K562 (cell line): Measurements from ENCODE around the gene IP6K3. TPM values are rescaled to one million over a fixed set of nuclear protein-coding genes. Genes with fewer than 3 reads are reported as not detected.

Experiments
- ATF1 ChIP-seq, 2 experiments: fragments of 450-650 bp in 1 of 2; IDR thresholded peaks; 2 replicates each; pipeline ENCODE4 v1.6.1; 2016; ENCODE audit warnings: missing compliant biosample characterization in 1 of 2, missing genetic modification characterization in 1 of 2
- BCOR ChIP-seq: fragments of 450-650 bp; IDR thresholded peaks from 2 replicates; pipeline ENCODE4 v1.6.1; 2016
- C11orf30 ChIP-seq: fragments of 450-650 bp; IDR thresholded peaks from 2 replicates; pipeline ENCODE4 v1.6.1; 2016; ENCODE audit warnings: low read depth, mild to moderate bottlenecking
- FOSL1 ChIP-seq: fragments of 200-800 bp; sonication (Bioruptor generic); conservative IDR thresholded peaks from 2 replicates; pipeline ENCODE4 v1.6.1; 2016; ENCODE audit warnings: missing genetic modification characterization, missing compliant biosample characterization
- FOXA3 ChIP-seq, 2 experiments: fragments of 450-650 bp in 1 of 2; sonication (generic) in 1 of 2; formaldehyde crosslinking; IDR thresholded peaks in 1 of 2; conservative IDR thresholded peaks in 1 of 2; 2 replicates each; pipeline versions ENCODE4 v1.4.0 to v1.8.0; 2020 to 2022; ENCODE audit warnings: mild to moderate bottlenecking in 2 of 2, missing genetic modification reagents in 1 of 2
- JUN ChIP-seq, 2 experiments: sonication (generic) in 1 of 2; formaldehyde crosslinking in 1 of 2; IDR thresholded peaks; 2 replicates each; pipeline versions ENCODE4 v1.6.1 to v1.8.0; 2012 to 2022; ENCODE audit warnings: borderline replicate concordance in 2 of 2, mild to moderate bottlenecking in 2 of 2, improper control_type of control experiment in 1 of 2, low read depth in 1 of 2, low read length in 1 of 2, missing genetic modification reagents in 1 of 2
- MCM5 ChIP-seq: fragments of 450-650 bp; IDR thresholded peaks from 2 replicates; pipeline ENCODE4 v1.6.1; 2016; ENCODE audit warnings: low read depth
- NFE2L1 ChIP-seq: fragments of 450-650 bp; IDR thresholded peaks from 2 replicates; pipeline ENCODE4 v1.6.1; 2016; ENCODE audit warnings: missing genetic modification characterization, low read depth, mild to moderate bottlenecking, missing compliant biosample characterization, moderate library complexity, borderline replicate concordance
- RBM25 ChIP-seq: fragments of 200-400 bp; formaldehyde crosslinking; IDR thresholded peaks from 2 replicates; pipeline ENCODE4 v1.6.1; 2018; ENCODE audit warnings: low read length, low read depth, moderate library complexity; ENCODE audit not compliant: severe bottlenecking
- SMAD3 ChIP-seq: fragments of 450-650 bp; formaldehyde crosslinking; conservative IDR thresholded peaks from 2 replicates; pipeline ENCODE4 v1.4.0; 2020; ENCODE audit warnings: mild to moderate bottlenecking
- TAF1 ChIP-seq: IDR thresholded peaks from 2 replicates; pipeline ENCODE4 v1.6.1; 2011; ENCODE audit warnings: mild to moderate bottlenecking, low read length, moderate library complexity; ENCODE audit not compliant: insufficient read depth, control insufficient read depth, severe bottlenecking; ENCODE audit errors: extremely low read depth
- ZNF121 ChIP-seq: sonication (generic); formaldehyde crosslinking; conservative IDR thresholded peaks from 2 replicates; pipeline ENCODE4 v1.8.0; 2022; ENCODE audit warnings: missing genetic modification reagents
- ZNF184 ChIP-seq: sonication (generic); formaldehyde crosslinking; IDR thresholded peaks from 2 replicates; pipeline ENCODE4 v1.5.0; 2020; ENCODE audit warnings: missing genetic modification reagents
- ZNF75A ChIP-seq: fragments of 450-650 bp; formaldehyde crosslinking; IDR thresholded peaks from 2 replicates; pipeline ENCODE4 v1.4.0; 2020; ENCODE audit warnings: mild to moderate bottlenecking
- ZNF780A ChIP-seq: fragments of 250-450 bp; sonication (Bioruptor Pico); IDR thresholded peaks from 2 replicates; pipeline ENCODE4 v1.5.0; 2021; ENCODE audit warnings: mild to moderate bottlenecking
- ZNF785 ChIP-seq: fragments of 250-450 bp; sonication (Bioruptor Pico); IDR thresholded peaks from 2 replicates; pipeline ENCODE4 v1.4.0; 2020; ENCODE audit warnings: mild to moderate bottlenecking
- polyA plus RNA-seq, 8 experiments: library from polyadenylated mRNA; depleted of rRNA in 4 of 8; stranded (reverse) in 5 of 8; unstranded in 3 of 8; fragments of >200 nt; fragmentation: Nextera tagmentation in 2 of 8; fragmentation: Illumina TruSeq in 1 of 8; extraction: Ambion mirVana in 2 of 8; extraction: Trizol in 1 of 8; gene quantifications; 2 replicates each; pipeline versions ENCODE4 v1.2.1 to v1.2.3, GENCODE V29; 2011 to 2014; ENCODE audit warnings: inconsistent platforms in 1 of 8, missing spikeins in 1 of 8
- total RNA-seq, 7 experiments: library from RNA; depleted of rRNA in 6 of 7; stranded (reverse); fragments of >200 nt in 6 of 7; fragmentation: Illumina TruSeq in 2 of 7; extraction: Trizol in 2 of 7; gene quantifications; 2 replicates each; pipeline versions ENCODE4 v1.2.1 to v1.2.3, GENCODE V29; 2011 to 2021; ENCODE audit warnings: low replicate concordance in 1 of 7
- TF ChIP-seq, protein P1 (sequence below): sonication (generic); formaldehyde crosslinking; IDR thresholded peaks from 2 replicates; pipeline ENCODE4 v1.8.0; 2022; ENCODE audit warnings: mild to moderate bottlenecking, missing genetic modification reagents
- TF ChIP-seq, protein P2 (sequence below), 3 experiments: IDR thresholded peaks in 2 of 3; conservative IDR thresholded peaks in 1 of 3; 2 replicates each; pipeline ENCODE4 v1.5.1; 2011 to 2012; ENCODE audit warnings: low read length in 3 of 3, mild to moderate bottlenecking in 3 of 3, control low read depth in 2 of 3, improper control_type of control experiment in 1 of 3, inconsistent platforms in 1 of 3, low read depth in 1 of 3, mixed read lengths in 1 of 3, moderate library complexity in 1 of 3; ENCODE audit not compliant: insufficient read depth in 2 of 3
- TF ChIP-seq, protein P3 (sequence below): IDR thresholded peaks from 3 replicates; pipeline ENCODE4 v1.6.1; 2011; ENCODE audit warnings: borderline replicate concordance, mild to moderate bottlenecking; ENCODE audit not compliant: insufficient read length, insufficient read depth
- TF ChIP-seq, protein P4 (sequence below): fragments of 250-450 bp; sonication (Bioruptor Pico); IDR thresholded peaks from 2 replicates; pipeline ENCODE4 v1.8.0; 2022; ENCODE audit warnings: moderate library complexity, mild to moderate bottlenecking, inconsistent platforms
- TF ChIP-seq, protein P5 (sequence below): fragments of 450-650 bp; formaldehyde crosslinking; IDR thresholded peaks from 2 replicates; pipeline ENCODE4 v1.4.0; 2020; ENCODE audit warnings: mild to moderate bottlenecking, moderate library complexity
- TF ChIP-seq, protein P6 (sequence below): fragments of 450-650 bp; IDR thresholded peaks from 2 replicates; pipeline ENCODE4 v1.6.1; 2016; ENCODE audit warnings: antibody characterized with exemption

The IP6K3 gene
- total and polyA plus RNA-seq, 9 of the 15 experiments (the other 6 are each of a cell fraction or from before 2014, with no cell fraction given) = not detected

DNA sequence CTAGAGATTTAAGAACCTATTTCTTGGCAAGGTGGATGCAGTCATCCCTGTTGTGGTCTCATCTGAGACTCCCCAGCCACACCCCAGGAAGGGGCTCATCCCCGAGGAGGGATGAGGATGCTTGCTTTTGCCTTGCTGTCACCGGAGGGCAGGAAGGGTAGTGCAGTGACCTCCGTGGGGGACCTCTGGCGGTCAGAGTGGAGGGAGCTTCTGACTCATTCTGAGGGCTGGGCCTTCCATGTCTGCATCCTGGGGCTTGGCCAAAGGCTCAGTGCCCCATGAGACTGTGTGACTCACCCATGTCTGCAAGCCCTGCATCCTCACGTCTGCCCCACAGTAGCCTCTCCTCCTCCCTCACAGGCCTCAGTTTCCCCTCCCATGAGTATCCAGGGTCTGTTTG is 73.9 kb downstream of the IP6K3 start (continued):
- TF ChIP-seq, protein P1, sequence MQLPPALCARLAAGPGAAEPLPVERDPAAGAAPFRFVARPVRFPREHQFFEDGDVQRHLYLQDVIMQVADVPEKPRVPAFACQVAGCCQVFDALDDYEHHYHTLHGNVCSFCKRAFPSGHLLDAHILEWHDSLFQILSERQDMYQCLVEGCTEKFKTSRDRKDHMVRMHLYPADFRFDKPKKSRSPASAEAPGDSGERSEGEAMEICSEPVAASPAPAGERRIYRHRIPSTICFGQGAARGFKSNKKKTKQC (CRISPR knock-in tag) = no peak
- TF ChIP-seq ATF1 (CRISPR knock-in tag; IDR thresholded peaks at IDR 0.05) = no peak
- TF ChIP-seq ATF1 (tag; IDR thresholded peaks at IDR 0.05) = no peak
- no peak for TF ChIP-seq SMAD3
- TF ChIP-seq ZNF121 (CRISPR knock-in tag) = no peak
- no peak for TF ChIP-seq MCM5
- no peak for TF ChIP-seq ZNF75A (CRISPR knock-in tag)
- peak; percentile 98 for TF ChIP-seq FOSL1
- no peak for TF ChIP-seq NFE2L1
- TF ChIP-seq, protein P2, sequence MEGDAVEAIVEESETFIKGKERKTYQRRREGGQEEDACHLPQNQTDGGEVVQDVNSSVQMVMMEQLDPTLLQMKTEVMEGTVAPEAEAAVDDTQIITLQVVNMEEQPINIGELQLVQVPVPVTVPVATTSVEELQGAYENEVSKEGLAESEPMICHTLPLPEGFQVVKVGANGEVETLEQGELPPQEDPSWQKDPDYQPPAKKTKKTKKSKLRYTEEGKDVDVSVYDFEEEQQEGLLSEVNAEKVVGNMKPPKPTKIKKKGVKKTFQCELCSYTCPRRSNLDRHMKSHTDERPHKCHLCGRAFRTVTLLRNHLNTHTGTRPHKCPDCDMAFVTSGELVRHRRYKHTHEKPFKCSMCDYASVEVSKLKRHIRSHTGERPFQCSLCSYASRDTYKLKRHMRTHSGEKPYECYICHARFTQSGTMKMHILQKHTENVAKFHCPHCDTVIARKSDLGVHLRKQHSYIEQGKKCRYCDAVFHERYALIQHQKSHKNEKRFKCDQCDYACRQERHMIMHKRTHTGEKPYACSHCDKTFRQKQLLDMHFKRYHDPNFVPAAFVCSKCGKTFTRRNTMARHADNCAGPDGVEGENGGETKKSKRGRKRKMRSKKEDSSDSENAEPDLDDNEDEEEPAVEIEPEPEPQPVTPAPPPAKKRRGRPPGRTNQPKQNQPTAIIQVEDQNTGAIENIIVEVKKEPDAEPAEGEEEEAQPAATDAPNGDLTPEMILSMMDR (IDR thresholded peaks at IDR 0.05 in 2 of 3, conservative IDR thresholded peaks at IDR 0.05 in 1 of 3; ENCODE audit: insufficient read depth in 2 of 3, low read depth in 1 of 3, low read length in 3 of 3) = peak; percentile 74 to 90 (median 79)
- TF ChIP-seq ZNF780A (CRISPR knock-in tag) = no peak
- TF ChIP-seq, protein P3, sequence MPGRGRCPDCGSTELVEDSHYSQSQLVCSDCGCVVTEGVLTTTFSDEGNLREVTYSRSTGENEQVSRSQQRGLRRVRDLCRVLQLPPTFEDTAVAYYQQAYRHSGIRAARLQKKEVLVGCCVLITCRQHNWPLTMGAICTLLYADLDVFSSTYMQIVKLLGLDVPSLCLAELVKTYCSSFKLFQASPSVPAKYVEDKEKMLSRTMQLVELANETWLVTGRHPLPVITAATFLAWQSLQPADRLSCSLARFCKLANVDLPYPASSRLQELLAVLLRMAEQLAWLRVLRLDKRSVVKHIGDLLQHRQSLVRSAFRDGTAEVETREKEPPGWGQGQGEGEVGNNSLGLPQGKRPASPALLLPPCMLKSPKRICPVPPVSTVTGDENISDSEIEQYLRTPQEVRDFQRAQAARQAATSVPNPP = no peak
- no peak for TF ChIP-seq C11orf30
- no peak for TF ChIP-seq RBM25
- TF ChIP-seq ZNF785 = no peak
- TF ChIP-seq, protein P4, sequence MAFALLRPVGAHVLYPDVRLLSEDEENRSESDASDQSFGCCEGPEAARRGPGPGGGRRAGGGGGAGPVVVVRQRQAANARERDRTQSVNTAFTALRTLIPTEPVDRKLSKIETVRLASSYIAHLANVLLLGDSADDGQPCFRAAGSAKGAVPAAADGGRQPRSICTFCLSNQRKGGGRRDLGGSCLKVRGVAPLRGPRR (CRISPR knock-in tag) = no peak
- no peak for TF ChIP-seq TAF1
- peak; percentile 89 for TF ChIP-seq JUN (IDR thresholded peaks at IDR 0.05; ENCODE audit: borderline replicate concordance, low read depth, low read length)
- TF ChIP-seq JUN (CRISPR knock-in tag; IDR thresholded peaks at IDR 0.05; ENCODE audit: borderline replicate concordance) = no peak
- TF ChIP-seq ZNF184 = no peak
- TF ChIP-seq FOXA3 (CRISPR knock-in tag; conservative IDR thresholded peaks at IDR 0.05 in 1 of 2, IDR thresholded peaks at IDR 0.05 in 1 of 2) = no peak
- TF ChIP-seq BCOR = no peak
- TF ChIP-seq, protein P5, sequence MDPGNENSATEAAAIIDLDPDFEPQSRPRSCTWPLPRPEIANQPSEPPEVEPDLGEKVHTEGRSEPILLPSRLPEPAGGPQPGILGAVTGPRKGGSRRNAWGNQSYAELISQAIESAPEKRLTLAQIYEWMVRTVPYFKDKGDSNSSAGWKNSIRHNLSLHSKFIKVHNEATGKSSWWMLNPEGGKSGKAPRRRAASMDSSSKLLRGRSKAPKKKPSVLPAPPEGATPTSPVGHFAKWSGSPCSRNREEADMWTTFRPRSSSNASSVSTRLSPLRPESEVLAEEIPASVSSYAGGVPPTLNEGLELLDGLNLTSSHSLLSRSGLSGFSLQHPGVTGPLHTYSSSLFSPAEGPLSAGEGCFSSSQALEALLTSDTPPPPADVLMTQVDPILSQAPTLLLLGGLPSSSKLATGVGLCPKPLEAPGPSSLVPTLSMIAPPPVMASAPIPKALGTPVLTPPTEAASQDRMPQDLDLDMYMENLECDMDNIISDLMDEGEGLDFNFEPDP (CRISPR knock-in tag) = no peak
- TF ChIP-seq, protein P6, sequence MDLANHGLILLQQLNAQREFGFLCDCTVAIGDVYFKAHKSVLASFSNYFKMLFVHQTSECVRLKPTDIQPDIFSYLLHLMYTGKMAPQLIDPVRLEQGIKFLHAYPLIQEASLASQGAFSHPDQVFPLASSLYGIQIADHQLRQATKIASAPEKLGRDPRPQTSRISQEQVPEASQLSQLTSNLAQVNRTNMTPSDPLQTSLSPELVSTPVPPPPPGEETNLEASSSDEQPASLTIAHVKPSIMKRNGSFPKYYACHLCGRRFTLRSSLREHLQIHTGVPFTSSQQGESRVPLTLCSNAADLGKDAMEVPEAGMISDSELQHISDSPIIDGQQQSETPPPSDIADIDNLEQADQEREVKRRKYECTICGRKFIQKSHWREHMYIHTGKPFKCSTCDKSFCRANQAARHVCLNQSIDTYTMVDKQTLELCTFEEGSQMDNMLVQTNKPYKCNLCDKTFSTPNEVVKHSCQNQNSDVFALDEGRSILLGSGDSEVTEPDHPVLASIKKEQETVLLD = no peak
